Suprapubic skin (tissue), 3 donors: ENCODE measurements around the gene PFKP.

Experiments used
- CTCF ChIP-seq, 2 donors: fragments of 200-600 bp in 1 of 2; fragments of 450-650 bp in 1 of 2; sonication (generic) in 1 of 2; IDR thresholded peaks; one replicate each; pipeline ENCODE4 v1.5.1; 2016 to 2019; ENCODE audit warnings: antibody characterized with exemption in 2 of 2, mild to moderate bottlenecking in 1 of 2, moderate library complexity in 1 of 2
- POLR2A ChIP-seq, 2 donors: fragments of 450-650 bp; IDR thresholded peaks; one replicate each; pipeline ENCODE4 v1.6.1; 2017; ENCODE audit warnings: antibody characterized with exemption in 2 of 2, mild to moderate bottlenecking in 2 of 2, moderate library complexity in 2 of 2

- TF ChIP-seq POLR2A (IDR thresholded peaks at IDR 0.05) (no peak), CTCF (IDR thresholded peaks at IDR 0.05) (no peak)
These were observed 99.3 kb downstream of the PFKP start for GRCh38 chr10:3166496-3167290.
